GM10847 (cell line): ENCODE data around the gene CDC42BPG.
A peak's percentile ranks its signal among the peaks of the same experiment; 100 is the strongest.

Experiments
- POLR2A ChIP-seq: IDR thresholded peaks from 2 replicates; pipeline ENCODE4 v1.6.1; 2011; ENCODE audit not compliant: insufficient read length; ENCODE audit errors: extremely low read depth

Gene CDC42BPG

DNA sequence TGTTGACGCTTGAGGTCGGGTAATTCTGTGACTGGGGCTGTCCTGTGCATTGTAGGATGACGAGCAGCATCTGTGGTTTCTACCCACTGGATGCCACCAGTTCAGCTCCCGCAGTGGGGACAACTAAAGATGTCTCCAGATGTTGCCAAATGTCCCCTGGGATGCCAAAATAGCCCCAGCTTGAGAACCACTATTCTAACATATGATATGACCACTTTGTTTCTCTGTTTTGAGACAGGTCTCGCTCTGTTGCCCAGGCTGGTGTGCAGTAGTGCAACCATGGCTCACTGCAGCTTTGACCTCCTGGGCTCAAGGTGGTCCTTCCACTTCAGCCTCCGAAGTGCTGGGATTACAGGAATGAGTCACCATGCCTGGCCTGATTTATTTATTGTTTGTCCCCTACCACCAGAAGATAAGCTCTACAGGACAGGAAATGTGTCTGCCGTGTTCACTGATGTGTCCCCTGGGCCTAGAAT, 29.7 kb downstream of the CDC42BPG start:
- TF ChIP-seq POLR2A, result no peak

DNA sequence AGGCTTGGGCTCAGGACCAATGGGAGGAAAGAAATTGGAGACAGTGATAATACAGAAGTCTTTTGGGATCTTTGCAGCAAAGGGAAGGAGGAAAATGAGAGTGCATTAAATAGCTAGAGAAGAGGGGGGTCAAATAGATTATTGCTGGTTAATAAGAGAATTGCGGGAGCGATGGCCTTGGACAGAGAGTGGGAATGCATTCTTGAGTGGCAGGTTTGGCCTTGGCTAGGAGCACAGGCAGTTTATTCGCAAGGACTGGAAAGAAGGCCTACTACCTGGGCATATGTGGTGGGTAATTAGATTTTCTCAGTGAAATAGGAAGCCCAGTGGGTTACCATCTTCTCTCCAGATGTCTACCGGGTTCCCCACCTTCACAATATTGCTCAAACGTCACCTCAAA, 30.6 kb downstream of the CDC42BPG start:
- no peak for TF ChIP-seq POLR2A

DNA sequence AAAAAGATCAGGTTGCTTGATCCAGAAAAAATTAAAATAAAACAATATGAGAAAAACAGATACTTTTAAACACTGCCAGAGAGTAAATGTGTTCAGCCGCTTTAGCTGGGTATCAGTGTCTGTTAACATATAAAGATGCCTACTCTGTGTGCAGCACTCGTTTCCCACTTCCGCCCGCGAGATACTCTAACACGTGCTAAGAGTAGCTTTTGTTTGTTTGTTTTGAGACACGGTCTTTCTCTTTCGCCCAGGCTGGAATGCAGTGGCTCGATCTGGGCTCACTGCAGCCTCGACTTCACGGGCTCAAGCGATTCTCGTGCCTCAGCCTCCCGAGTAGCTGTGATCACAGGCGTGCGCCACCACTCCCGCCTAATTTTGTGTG, 33.6 kb downstream of the CDC42BPG start:
- TF ChIP-seq POLR2A, result no peak

DNA sequence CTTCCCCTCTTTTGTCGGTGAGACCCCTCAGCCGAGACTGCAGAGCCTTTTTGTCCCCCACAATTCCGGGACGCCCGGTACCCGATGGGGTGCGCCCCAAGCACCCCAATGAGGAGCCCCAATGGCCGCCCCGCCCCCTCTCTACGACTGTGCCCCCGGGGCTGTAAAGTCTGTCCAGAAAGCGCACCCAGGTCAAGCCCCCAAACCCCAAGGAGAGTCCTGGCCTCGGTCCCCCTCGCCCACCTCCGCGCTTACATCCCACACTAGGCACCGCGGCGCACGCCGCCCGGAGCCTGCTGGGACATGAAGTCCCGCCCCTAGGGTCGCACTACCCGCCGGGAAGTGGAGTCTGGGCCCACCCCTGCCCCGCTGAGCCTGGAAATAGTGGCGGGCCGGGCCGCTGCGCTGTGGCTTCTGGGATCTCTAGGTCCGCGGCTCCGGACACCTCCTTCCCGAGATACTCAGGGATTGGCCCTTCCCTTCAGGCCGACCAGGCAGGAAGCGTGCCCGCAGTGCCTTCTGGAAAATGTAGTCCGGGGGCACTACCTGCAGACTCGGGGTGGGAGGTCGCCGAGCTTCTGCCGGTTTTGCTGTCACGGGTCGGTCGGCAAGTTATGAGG, 34.1 kb downstream of the CDC42BPG start, which contains the start of gene MEN1:
MEN1 (minus strand) TSS at position 281 of the 620 bp plus-strand sequence. CDS start 442 bp downstream, outside the sequence.
- peak; percentile 44 for TF ChIP-seq POLR2A

DNA sequence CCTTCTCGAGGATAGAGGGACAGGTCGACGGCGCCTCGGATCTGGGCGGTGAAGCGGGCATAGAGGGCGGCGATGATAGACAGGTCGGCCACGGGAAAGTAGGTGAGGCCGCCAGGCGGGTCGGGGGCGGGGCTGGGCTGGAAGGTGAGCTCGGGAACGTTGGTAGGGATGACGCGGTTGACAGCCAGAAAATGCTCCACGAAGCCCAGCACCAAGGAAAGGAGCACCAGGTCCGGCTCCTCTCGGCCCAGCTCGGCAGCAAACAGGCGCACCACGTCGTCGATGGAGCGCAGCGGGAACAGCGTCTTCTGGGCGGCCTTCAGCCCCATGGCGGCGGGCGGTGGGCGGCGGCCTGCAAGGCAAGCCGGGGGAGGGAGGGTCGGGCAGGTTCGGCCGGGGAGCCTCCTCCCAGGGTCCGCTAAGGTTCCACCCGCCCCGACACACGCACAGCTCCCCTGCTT, 34.6 kb downstream of the CDC42BPG start:
- TF ChIP-seq POLR2A, result no peak

DNA sequence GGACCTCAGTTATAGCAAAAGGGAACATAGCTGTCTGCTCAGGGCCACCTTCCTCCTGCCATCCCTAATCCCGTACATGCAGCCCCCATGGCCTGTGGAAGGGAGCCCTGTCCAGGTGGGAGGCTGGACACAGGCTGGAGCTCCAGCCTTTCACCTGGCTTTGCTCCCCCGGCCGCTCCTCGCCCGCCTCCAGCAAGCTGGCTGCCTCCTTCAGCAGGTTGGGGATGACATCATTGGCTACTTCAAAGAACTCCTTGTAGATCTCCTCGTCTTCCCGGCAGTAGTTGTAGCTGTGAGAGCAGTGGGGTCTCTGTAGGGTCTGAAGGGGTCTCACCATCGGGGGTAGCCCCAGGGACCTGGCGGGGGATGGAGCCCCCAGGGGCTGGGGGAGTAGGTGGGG, 39.0 kb downstream of the CDC42BPG start:
- no peak for TF ChIP-seq POLR2A

DNA sequence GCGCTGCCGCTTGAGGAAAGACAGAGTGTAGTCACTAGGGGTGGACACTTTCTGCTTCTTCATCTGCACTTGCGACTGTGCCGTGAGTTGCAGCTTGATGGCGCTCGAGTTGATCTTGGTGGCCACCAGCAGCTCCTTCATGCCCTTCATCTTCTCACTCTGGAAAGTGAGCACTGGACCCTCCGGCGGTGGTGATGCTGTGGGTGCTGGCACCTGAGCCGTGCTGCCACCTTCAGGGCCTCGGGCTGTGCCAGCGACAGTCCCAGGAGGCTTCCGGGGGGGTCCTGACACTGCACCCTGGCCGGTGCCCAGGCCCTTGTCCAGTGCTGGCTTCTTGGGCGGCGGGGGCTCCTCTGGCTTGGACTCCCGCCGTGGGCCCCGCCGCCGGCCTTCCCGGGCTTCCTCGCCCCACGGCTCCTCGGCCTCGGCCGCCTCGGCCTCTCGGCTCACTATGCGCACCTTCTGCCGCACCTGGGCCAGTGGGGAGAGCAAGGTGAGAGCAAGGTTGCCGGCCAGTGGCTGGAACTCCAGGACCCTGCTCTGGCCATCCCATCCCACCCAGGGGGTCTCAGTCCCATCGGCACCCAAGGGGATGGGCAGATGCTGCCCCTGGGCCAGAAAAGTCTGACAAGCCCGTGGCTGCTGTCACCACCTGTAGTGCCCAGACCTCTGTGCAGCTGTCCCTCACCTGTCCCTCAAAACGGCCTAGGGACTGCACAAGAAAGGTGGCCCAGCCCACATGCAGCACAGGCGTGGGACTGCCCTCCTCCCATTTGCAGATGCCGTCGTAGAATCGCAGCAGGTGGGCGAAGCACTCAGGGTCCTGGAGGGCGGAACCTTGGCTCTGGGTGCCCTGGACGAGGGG, 39.9 kb downstream of the CDC42BPG start:
- TF ChIP-seq POLR2A, result no peak

DNA sequence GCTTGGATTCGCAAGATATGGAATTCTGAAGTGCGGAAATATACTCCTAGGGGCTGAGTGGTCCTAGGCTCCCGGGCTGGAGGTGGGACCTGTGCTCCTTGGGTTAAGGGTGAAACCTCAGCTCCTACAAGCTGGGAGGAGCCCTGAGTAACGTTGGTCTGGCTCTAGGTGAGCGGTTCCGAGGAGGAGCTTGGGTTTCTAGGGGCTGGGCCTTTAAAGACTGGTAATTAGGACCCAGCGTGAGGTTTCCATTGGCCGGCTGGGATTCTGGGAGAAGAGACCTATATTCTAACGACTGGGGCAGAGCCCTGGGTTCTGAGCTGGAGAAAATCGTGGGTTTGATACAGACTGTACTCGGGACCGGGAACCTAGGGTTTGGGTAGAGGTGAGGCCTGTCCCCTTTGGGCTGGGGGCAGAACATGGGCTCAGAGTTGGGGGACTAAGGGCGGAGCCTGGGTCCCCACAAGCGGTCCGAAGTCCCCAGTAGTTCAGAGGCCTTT, 40.6 kb downstream of the CDC42BPG start:
- TF ChIP-seq POLR2A, result no peak

DNA sequence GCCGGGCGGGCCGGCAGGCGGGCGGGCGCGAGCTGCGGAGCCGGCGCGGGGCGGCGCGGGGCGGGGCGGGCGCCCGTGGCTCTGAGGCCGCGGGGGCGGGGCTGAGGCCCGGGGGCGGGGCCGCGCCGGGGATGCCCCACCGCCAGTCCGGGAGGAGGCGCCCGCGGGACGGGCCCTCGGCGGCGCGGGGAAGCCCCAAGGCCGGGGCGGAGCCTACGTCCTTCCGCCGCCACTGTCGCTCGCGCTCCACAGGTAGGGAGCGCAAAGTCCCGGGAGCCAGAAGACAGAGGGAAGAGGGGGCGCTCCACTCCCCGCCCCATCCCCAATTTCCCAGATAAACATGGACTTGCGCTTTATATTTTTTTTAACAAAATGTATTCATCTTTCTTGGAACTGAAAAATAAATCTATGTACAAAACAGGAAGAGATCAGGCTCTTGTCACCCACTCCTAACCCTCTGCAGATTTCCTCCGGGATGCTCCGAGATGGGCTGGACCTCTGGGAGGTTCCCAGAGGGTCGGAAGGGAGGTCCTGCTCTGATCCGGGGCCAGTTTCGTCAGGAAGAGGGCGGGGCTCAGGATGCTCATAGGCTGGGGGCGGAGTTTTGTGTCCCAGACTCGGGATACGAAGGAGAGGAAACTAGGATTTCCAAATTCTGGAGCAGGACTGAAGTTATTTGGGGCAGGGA, 41.2 kb downstream of the CDC42BPG start, which contains the start of gene MAP4K2:
MAP4K2 (minus strand) TSS at position 57 of the 688 bp plus-strand sequence. CDS start 65 bp downstream, outside the sequence.
- no peak for TF ChIP-seq POLR2A

DNA sequence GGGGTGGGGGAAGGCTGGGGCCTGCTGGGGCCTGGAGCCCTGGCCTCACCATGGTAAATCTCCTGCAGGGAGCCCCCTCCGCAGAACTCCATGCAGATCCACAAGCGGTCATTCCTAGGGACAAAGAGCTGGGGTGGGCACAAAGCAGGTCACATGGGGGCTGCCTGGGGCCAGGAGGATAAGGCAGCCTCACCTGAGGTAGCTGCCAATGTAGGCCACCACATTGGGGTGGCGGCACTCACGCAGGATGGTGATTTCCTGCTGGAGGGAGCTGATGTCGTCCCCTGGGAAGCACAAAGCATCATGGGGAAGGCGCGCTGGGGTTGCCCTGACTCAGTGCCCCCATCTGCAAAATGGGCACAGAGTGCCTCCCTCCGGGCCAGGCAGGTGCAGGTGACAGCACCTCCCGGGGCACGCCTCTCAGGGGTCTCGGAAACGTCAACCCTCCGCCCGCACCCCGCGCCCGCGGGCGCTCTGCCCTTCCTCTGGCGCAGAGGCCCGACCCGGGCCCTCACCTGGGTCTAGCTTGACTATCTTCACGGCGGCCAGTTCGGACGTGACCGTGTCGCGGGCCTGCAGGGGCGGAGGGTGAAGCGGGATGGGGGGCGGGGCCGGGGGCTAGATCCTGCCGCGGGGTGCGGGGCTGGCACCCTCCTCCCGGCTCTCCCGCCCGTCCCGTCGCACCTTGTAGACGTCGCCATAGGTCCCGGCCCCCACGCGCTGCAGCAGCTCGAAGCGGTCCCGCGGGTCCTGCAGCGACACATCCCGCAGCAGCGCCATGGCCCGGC, 41.9 kb downstream of the CDC42BPG start:
- peak; percentile 31 for TF ChIP-seq POLR2A

DNA sequence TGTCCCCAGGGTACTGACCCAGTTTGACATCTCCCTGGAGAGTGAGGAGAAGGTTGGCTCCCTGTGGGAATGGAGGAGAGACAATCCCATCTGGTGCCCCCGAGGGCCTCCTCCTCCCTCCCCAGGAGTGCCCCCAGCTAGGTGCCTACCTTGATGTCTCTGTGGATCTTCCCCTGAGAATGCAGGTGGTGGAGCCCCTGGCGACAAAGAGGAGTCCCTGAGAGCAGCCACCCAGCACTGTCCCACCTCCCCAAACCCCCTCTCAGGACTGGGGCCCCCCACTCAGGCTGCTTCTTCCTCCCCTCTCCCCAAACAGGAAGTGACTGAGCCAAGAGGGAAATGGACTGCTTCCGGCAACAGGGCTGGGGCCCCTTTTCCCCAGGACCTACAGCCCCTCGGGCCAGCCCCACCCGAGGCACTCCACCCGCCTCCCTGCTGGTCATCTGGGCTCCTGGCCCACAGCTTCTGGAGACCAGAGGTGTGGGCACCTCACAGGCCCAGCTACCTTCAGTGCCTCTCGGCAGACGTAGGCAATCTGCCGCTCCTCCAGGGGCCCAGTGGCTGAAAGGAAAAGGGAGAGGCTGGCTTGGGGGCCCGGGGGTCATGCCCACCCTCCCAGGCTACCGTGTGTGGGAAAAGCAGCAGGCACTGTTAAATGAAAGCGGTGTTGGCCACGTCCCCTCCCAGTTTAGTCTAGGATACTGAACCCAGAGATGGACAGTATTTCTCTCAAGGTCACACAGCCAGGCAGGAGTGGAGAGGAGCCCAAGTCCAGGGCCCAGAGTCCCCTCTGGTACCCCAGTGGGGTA, 42.7 kb downstream of the CDC42BPG start:
- TF ChIP-seq POLR2A, result no peak

DNA sequence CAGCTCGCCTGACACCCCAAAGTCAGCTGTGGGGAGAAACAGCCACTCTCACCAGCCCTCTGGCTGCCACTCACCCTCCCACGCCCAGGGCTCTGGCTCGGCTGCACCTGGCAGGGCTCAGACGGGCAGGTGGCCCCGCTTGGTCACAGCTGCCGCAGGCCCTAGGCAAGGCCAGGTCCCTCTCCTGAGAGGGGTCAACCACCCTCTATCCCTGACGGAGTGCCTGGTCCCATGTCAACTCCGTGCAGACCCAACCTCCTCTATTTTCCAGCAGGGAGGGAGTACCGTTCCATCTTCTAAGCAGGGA, 43.3 kb downstream of the CDC42BPG start:
- TF ChIP-seq POLR2A, result no peak

DNA sequence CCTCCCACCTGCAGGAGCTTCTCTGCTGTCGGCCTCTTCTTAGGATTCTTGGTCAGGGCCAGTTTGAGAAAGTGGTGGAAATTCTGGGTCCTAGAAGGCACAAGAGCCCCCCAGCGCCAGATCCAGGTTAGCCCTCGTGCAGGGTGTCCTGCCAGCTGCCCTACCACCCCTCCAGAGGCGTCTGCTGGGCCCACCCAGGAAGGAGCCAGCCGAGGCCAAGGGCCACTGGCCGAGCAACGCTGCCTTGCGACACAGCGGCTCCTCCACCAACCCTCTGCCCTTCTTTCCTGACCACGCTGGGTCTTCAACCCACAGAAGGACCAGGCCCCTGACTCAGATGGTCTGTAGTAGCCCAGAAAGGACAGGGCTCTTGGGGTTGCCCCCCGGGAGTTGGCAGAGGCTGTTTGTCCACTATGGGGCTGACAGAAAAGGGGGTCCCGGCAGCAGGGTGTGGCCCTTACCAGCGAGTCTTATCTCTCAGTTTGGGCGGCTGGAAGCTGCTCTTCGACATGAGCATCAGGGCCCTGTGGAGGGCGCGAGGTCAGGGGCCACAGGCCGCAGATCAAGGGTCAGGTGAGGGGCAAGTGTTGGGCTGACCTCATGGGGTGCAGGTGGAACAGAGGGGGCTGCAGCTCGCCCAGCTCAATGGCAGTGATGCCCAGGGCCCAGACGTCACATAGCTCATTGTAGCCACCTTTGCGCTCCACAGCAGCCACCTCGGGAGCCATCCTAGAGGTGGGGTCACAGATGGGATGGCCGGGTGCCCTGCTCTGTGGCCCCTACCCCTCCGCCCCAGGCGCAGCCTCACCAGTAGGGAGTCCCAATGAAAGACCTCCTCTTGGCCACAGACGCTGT, 43.9 kb downstream of the CDC42BPG start:
- no peak for TF ChIP-seq POLR2A
